G401 (cell line): ENCODE measurements around the gene PABPN1. TPM values are rescaled to one million over a fixed set of nuclear protein-coding genes. Genes with fewer than 3 reads are reported as not detected.
"Not testable (repeated sequence)": the region's sequence is repeated elsewhere in the genome, so short reads cannot be mapped to it uniquely, and the experiment has no call there.

Experiments used
- DNase-seq: peaks from one replicate; pipeline ENCODE4 v3.0.0-alpha.2; 2015; ENCODE audit warnings: low spot score
- in situ Hi-C: cut with HindIII; loops from 2 replicates; pipeline ENCODE4 v1.10.0; 2016; ENCODE audit warnings: low sequenced_read_pairs, mixed read lengths
- total RNA-seq: library from RNA; depleted of rRNA; stranded (reverse); fragments of >200 nt; shearing (Covaris generic); gene quantifications from 2 replicates; pipeline ENCODE4 v1.2.3, GENCODE V29; 2014

Gene PABPN1
- total RNA-seq, 1 experiment from 2014 or later: 138 TPM

GRCh38 chr14:23324455-23324846, 3.2 kb downstream of the PABPN1 start:
- DNase-seq: no peak
- in situ Hi-C loops: no loop called here

- in situ Hi-C loops: no loop called here
- DNase-seq: no peak
Measured at GRCh38 chr14:23324993-23325392, 3.7 kb downstream of the PABPN1 start.

GRCh38 chr14:23325746-23326145, 4.5 kb downstream of the PABPN1 start:
- in situ Hi-C loops, DNase-seq: not testable (repeated sequence)

GRCh38 chr14:23326491-23327332, 5.5 kb downstream of the PABPN1 start:
- in situ Hi-C loops: no loop called here
- no peak for DNase-seq

GRCh38 chr14:23327947-23328744, 6.9 kb downstream of the PABPN1 start:
- in situ Hi-C loops: no loop called here
- DNase-seq: peak; percentile 86

- in situ Hi-C loops: no loop called here
- DNase-seq: no peak
Measured at GRCh38 chr14:23335623-23336022, 14.4 kb downstream of the PABPN1 start.

- DNase-seq: no peak
- in situ Hi-C loops: no loop called here
Measured at GRCh38 chr14:23339506-23340268, 18.4 kb downstream of the PABPN1 start.

- DNase-seq: no peak
- in situ Hi-C loops: no loop called here
Measured at GRCh38 chr14:23344481-23344880, 23.2 kb downstream of the PABPN1 start.

- in situ Hi-C loops: no loop called here
- DNase-seq: no peak
Measured at GRCh38 chr14:23345987-23346692, 24.9 kb downstream of the PABPN1 start.

GRCh38 chr14:23346693-23347405, 25.6 kb downstream of the PABPN1 start:
- in situ Hi-C loops: no loop called here
- DNase-seq: no peak

GRCh38 chr14:23347406-23348296, 26.4 kb downstream of the PABPN1 start:
- in situ Hi-C loops: no loop called here
- DNase-seq: no peak

- DNase-seq: no peak
- in situ Hi-C loops: no loop called here
Measured at GRCh38 chr14:23348297-23348655, 27.0 kb downstream of the PABPN1 start.

- DNase-seq: no peak
- in situ Hi-C loops: no loop called here
Measured at GRCh38 chr14:23349156-23349845, 28.0 kb downstream of the PABPN1 start.

- peak; percentile 54 for DNase-seq
Measured at GRCh38 chr14:23351681-23352505, 30.6 kb downstream of the PABPN1 start.

GRCh38 chr14:23352506-23353432, 31.5 kb downstream of the PABPN1 start, which contains the start of gene SLC22A17:
SLC22A17 (minus strand) TSS chr14:23352887.
- in situ Hi-C loops: no loop called here
- peak; percentile 96 for DNase-seq

More at GRCh38 chr14:23351681-23352505, 30.6 kb downstream of the PABPN1 start:
- in situ Hi-C loops: no loop called here
